ENCODE data around the gene EHD4.
A peak's percentile ranks its signal among the peaks of the same experiment; 100 is the strongest.

The EHD4 gene

DNA sequence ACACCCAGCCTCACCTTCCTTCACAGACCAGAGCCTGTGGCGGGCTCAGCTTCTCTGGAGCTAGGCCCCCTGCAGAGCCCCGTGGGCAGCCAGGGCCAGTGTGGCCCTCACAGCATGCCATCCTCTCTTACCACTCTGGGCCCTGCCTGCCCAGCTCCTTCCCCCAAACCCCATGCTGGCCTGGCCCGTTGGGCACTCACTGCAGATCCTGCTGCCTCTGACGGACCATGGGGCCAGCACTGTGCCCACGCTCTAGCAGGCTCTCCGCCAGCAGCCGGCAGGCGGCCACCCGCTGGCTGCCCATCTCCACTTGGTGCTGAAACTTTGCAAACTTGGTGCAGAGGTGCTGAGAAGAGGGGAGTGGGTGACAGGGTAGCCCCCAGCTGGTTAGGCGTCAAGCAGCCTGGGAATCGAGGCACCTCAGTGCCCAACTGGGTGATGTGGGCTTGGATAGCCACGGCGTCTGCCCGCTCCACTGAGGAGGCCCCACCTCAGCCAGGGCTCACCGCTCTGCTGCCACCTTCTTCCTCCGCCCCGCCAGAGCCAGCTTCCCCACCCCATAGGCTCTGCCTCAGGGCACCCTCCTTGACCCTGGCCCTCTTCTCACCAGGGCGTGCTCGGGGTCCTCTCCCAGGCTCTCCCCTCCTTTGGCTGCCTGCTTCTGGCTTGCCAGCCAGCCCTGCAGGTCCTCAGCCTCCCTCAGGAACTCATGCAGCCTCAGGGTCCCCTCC is 101.0 kb downstream of the EHD4 start:
- DNase-seq (ENCODE audit: low read depth) = no peak
- H3K4me3 ChIP-seq (replicated peaks; ENCODE audit: low read depth, low read length) = no peak overlapping the region
- TF ChIP-seq CTCF (IDR thresholded peaks at IDR 0.05; ENCODE audit: low read length, missing control alignments) = no peak

DNA sequence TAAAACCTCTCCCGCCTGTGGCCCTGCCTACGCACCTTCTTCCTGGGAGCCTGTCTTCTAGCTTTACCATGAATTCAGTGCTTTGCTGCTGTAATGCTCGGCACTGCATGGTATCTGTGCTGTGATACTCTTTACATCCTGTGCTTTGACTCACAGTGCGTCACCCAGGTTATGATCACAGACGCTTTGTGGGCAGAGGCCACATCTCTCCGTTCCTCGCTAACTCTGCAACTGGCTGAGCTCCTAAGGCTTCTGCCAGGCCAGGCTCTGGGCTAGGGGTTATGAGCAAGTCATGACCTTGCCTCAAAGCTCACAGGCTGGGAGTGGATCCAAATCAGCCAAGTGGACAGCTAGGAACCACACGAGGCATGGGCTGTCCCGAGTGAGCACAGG is 101.7 kb downstream of the EHD4 start:
- H3K4me3 ChIP-seq (replicated peaks; ENCODE audit: low read depth, low read length) = no peak overlapping the region
- peak; percentile 60 for DNase-seq (ENCODE audit: low read depth)
- TF ChIP-seq CTCF (IDR thresholded peaks at IDR 0.05; ENCODE audit: low read length, missing control alignments) = no peak

DNA sequence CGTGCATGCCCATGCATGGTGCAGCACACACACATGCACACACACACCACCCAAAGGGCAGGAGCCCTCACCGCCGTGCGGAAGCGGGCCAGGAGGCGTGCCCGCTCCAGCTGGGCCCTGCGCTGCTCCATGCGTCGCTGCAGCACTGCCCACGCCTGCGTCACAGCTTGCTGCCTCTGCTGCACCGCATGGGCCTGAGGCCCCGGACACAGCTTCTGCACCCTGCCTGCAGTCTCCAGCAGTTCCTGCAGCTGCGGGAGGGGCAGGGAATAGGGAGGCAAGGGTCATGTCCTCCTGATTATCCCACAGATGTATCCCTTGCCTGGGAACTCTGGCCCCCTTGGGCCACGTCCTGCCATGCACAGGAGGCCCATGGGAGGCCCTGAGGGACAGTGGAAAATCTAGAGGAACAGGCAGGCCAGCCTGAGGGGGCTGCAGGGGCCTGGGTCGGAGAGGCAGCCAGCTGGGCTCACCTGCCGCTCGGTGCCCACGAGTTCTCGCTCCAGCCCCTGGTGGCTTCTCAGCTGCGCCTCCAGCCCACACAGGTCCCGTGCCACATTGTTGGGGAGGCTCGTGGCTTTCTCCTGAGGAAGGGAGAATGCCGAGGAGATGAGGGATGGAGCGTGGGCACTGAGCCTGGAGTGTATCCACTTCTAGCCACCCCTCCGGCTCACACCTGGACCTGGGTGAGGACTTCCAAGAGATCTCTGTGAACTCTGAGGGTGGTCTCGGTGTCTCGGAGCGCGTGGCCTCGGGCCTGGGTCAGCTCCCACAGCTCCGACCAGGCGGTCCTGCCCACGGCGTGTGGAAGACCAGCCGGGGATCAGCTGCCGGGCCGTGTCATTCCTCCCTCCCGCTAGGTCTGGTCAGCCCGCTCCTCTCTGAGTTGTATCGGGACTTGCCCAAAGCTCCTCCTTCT is 102.3 kb downstream of the EHD4 start:
- H3K4me3 ChIP-seq (replicated peaks; ENCODE audit: low read depth, low read length) = no peak overlapping the region
- no peak for DNase-seq (ENCODE audit: low read depth)
- TF ChIP-seq CTCF (IDR thresholded peaks at IDR 0.05; ENCODE audit: low read length, missing control alignments) = no peak

GRCh38 chr15:41868321-41868720 is 104.0 kb downstream of the EHD4 start:
- H3K4me3 ChIP-seq (replicated peaks; ENCODE audit: low read depth, low read length) = no peak overlapping the region
- DNase-seq (ENCODE audit: low read depth) = no peak
- TF ChIP-seq CTCF (IDR thresholded peaks at IDR 0.05; ENCODE audit: low read length, missing control alignments) = no peak

GRCh38 chr15:41866872-41867579 is 105.3 kb downstream of the EHD4 start:
- no peak overlapping the region for H3K4me3 ChIP-seq (replicated peaks; ENCODE audit: low read depth, low read length)
- DNase-seq (ENCODE audit: low read depth) = no peak
- TF ChIP-seq CTCF (IDR thresholded peaks at IDR 0.05; ENCODE audit: low read length, missing control alignments) = no peak

- no peak for TF ChIP-seq CTCF (IDR thresholded peaks at IDR 0.05; ENCODE audit: low read length, missing control alignments)
- H3K4me3 ChIP-seq (replicated peaks; ENCODE audit: low read depth, low read length) = no peak overlapping the region
- no peak for DNase-seq (ENCODE audit: low read depth)
Measured at GRCh38 chr15:41866263-41866703, 106.1 kb downstream of the EHD4 start.

All from fibroblast of pulmonary artery (primary cell).